ENCODE results near the gene SMIM20. TPM values are rescaled to one million over a fixed set of nuclear protein-coding genes. Genes with fewer than 3 reads are reported as not detected.

SMIM20 gene
- total RNA-seq, 4 donors from 2014 or later: 12.2 to 17.1 (median 15.1) TPM

- no peak for TF ChIP-seq EP300 (IDR thresholded peaks at IDR 0.05)
- TF ChIP-seq POLR2A (IDR thresholded peaks at IDR 0.05): no peak
- no peak for TF ChIP-seq POLR2AphosphoS5 (IDR thresholded peaks at IDR 0.05)
- TF ChIP-seq, protein P1, sequence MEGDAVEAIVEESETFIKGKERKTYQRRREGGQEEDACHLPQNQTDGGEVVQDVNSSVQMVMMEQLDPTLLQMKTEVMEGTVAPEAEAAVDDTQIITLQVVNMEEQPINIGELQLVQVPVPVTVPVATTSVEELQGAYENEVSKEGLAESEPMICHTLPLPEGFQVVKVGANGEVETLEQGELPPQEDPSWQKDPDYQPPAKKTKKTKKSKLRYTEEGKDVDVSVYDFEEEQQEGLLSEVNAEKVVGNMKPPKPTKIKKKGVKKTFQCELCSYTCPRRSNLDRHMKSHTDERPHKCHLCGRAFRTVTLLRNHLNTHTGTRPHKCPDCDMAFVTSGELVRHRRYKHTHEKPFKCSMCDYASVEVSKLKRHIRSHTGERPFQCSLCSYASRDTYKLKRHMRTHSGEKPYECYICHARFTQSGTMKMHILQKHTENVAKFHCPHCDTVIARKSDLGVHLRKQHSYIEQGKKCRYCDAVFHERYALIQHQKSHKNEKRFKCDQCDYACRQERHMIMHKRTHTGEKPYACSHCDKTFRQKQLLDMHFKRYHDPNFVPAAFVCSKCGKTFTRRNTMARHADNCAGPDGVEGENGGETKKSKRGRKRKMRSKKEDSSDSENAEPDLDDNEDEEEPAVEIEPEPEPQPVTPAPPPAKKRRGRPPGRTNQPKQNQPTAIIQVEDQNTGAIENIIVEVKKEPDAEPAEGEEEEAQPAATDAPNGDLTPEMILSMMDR (IDR thresholded peaks at IDR 0.05): no peak
- no peak overlapping the region for H3K4me3 ChIP-seq
- peaks cover 3% of the 10 kb centered on the region for H3K27me3 ChIP-seq
- 89% methylated on average over 9 of the region's 9 CpGs for WGBS
- H3K9me3 ChIP-seq: no peaks in the 10 kb centered on the region
- no peak for DNase-seq (ENCODE audit: low spot score in 2 of 2)
- H3K36me3 ChIP-seq: no peaks in the 10 kb centered on the region
- H3K27ac ChIP-seq: no peak overlapping the region
- H3K4me1 ChIP-seq: no peaks in the 10 kb centered on the region
Observed at GRCh38 chr4:25879091-25879584, 34.9 kb upstream of the SMIM20 start.

GRCh38 chr4:25879587-25879986 is 34.4 kb upstream of the SMIM20 start:
- DNase-seq (ENCODE audit: low spot score in 2 of 2): no peak
- WGBS: 90% methylated on average over 6 of the region's 6 CpGs
- Histone ChIP-seq H3K36me3 (no peaks in the 10 kb centered on the region), H3K27ac (no peak overlapping the region), H3K27me3 (peaks cover 3% of the 10 kb centered on the region), H3K9me3 (no peaks in the 10 kb centered on the region), H3K4me3 (no peak overlapping the region), H3K4me1 (no peaks in the 10 kb centered on the region)
- TF ChIP-seq, protein P1 (IDR thresholded peaks at IDR 0.05): no peak
- no peak for TF ChIP-seq POLR2AphosphoS5 (IDR thresholded peaks at IDR 0.05)

DNA sequence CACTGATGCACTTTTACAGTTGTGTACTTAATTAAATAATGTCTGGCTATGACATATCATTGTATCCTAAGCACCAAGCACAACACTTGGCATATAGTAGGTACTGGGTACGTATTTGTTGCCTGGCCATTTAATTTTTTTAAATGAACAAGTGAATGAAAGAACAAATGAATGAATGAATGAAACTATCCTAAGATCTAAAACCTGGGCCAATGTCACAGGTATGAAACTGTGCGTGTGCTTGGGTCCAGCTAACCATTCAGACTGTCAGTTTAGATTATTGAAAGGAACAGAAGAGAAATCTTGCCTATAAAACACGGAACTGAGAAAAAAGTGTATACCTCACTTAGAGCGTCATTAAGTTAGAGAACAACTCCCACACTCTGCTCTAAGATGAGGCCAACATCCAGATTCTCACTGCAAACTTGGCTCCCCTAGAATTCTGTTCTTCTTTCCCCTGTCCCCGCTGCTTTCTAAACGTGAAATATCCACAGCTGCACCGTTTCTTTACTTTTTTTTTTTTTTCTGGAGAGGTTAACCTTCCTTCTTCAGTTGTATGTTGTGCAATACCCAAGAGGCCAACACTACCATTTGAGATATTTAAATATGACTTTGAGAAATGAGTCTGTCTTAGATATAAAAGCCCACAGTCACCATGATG is 33.9 kb upstream of the SMIM20 start:
- 66% methylated on average over 7 of the region's 7 CpGs for WGBS
- H3K9me3 ChIP-seq: no peaks in the 10 kb centered on the region

GRCh38 chr4:25881193-25881592 is 32.8 kb upstream of the SMIM20 start:
- H3K4me3 ChIP-seq: no peak overlapping the region
- WGBS: 76% methylated on average over 4 of the region's 4 CpGs
- DNase-seq (ENCODE audit: low spot score in 2 of 2): no peak
- H3K27me3 ChIP-seq: peaks cover 3% of the 10 kb centered on the region
- no peaks in the 10 kb centered on the region for H3K36me3 ChIP-seq
- H3K27ac ChIP-seq: no peak overlapping the region
- no peaks in the 10 kb centered on the region for H3K9me3 ChIP-seq
- H3K4me1 ChIP-seq: no peaks in the 10 kb centered on the region
- TF ChIP-seq POLR2AphosphoS5 (IDR thresholded peaks at IDR 0.05): no peak
- TF ChIP-seq, protein P1 (IDR thresholded peaks at IDR 0.05): no peak
- no peak for TF ChIP-seq EP300 (IDR thresholded peaks at IDR 0.05)
- no peak for TF ChIP-seq POLR2A (IDR thresholded peaks at IDR 0.05)

More for the DNA sequence above, 33.9 kb upstream of the SMIM20 start:
- TF ChIP-seq POLR2AphosphoS5 (IDR thresholded peaks at IDR 0.05): no peak
- TF ChIP-seq EP300 (IDR thresholded peaks at IDR 0.05): no peak
- TF ChIP-seq, protein P1 (IDR thresholded peaks at IDR 0.05): no peak
- no peaks in the 10 kb centered on the region for H3K36me3 ChIP-seq
- no peak overlapping the region for H3K27ac ChIP-seq
- H3K4me1 ChIP-seq: no peaks in the 10 kb centered on the region
- no peak for DNase-seq (ENCODE audit: low spot score in 2 of 2)
- peaks cover 3% of the 10 kb centered on the region for H3K27me3 ChIP-seq
- no peak overlapping the region for H3K4me3 ChIP-seq

- peaks cover 3% of the 10 kb centered on the region for H3K27me3 ChIP-seq
- H3K4me3 ChIP-seq: no peak overlapping the region
- 76% methylated on average over 4 of the region's 4 CpGs for WGBS
- TF ChIP-seq, protein P1 (IDR thresholded peaks at IDR 0.05): no peak
- TF ChIP-seq POLR2A (IDR thresholded peaks at IDR 0.05) (no peak), POLR2AphosphoS5 (IDR thresholded peaks at IDR 0.05) (no peak), EP300 (IDR thresholded peaks at IDR 0.05) (no peak)
- no peaks in the 10 kb centered on the region for H3K4me1 ChIP-seq
- H3K36me3 ChIP-seq: no peaks in the 10 kb centered on the region
- no peak overlapping the region for H3K27ac ChIP-seq
- DNase-seq (ENCODE audit: low spot score in 2 of 2): peak in 1 of 2 donors; percentile 15
- H3K9me3 ChIP-seq: no peaks in the 10 kb centered on the region
Observed at GRCh38 chr4:25882226-25882625, 31.8 kb upstream of the SMIM20 start.
